Testis (tissue), 3 donors: ENCODE results near the gene FBF1. TPM values are rescaled to one million over a fixed set of nuclear protein-coding genes. Genes with fewer than 3 reads are reported as not detected.
A peak's percentile ranks its signal among the peaks of the same experiment; 100 is the strongest.

Experiments used
- DNase-seq: peaks from one replicate; pipeline ENCODE4 v3.0.0-alpha.2; 2019
- H3K27ac ChIP-seq, 2 donors: fragments of 200-600 bp; sonication (generic); one replicate each; pipeline ENCODE4 v1.5.1; 2019
- H3K27me3 ChIP-seq: fragments of 200-600 bp; sonication (generic); one replicate; pipeline ENCODE4 v1.5.1; 2019
- H3K36me3 ChIP-seq: fragments of 200-600 bp; sonication (generic); one replicate; pipeline ENCODE4 v1.5.1; 2017; ENCODE audit warnings: low read depth; ENCODE audit errors: missing control alignments
- H3K4me1 ChIP-seq: fragments of 200-600 bp; sonication (generic); one replicate; pipeline ENCODE4 v1.5.1; 2019
- H3K4me3 ChIP-seq, 2 donors: fragments of 200-600 bp; sonication (generic); one replicate each; pipeline ENCODE4 v1.5.1; 2017 to 2019
- H3K9me3 ChIP-seq: fragments of 200-600 bp; sonication (generic); one replicate; pipeline ENCODE4 v1.5.1; 2017
- CTCF ChIP-seq, 3 experiments: fragments of 450-650 bp in 2 of 3; fragments of 200-600 bp in 1 of 3; sonication (generic) in 1 of 3; IDR thresholded peaks; one replicate each; pipeline ENCODE4 v1.5.1; 2016 to 2019; ENCODE audit warnings: antibody characterized with exemption in 3 of 3, mild to moderate bottlenecking in 2 of 3, moderate library complexity in 1 of 3
- POLR2A ChIP-seq: fragments of 450-650 bp; IDR thresholded peaks from one replicate; pipeline ENCODE4 v1.6.1; 2017; ENCODE audit warnings: antibody characterized with exemption, mild to moderate bottlenecking, moderate library complexity
- WGBS, 2 donors: methylation state at CpG; one replicate each; pipeline ENCODE4 v1.1.5; 2018; 5-methylcytosine and 5-hydroxymethylcytosine counted together
- intact Hi-C: fragments of 100-400 bp; cut with DNase I; formaldehyde crosslinking; loops from one replicate; pipeline ENCODE4 v1.15.1; 2023; ENCODE audit warnings: low total_unique reads
- polyA plus RNA-seq: library from polyadenylated mRNA; stranded (reverse); fragments of 350-450 nt; fragmentation: Illumina TruSeq; extraction: RNeasy Lipid Tissue Mini Kit (QIAGEN cat#74804); gene quantifications from one replicate; pipeline ENCODE4 v1.2.3, GENCODE V29; 2014; ENCODE audit warnings: low read depth, low replicate concordance; ENCODE audit not compliant: insufficient read depth
- total RNA-seq, 2 donors: library from RNA; depleted of rRNA; stranded (reverse); fragments of >200 nt; gene quantifications; one replicate each; pipeline ENCODE4 v1.2.3, GENCODE V29; 2016

FBF1 gene
- total and polyA plus RNA-seq, 3 donors from 2014 or later: 81.1 to 119 (median 85.4) TPM

GRCh38 chr17:75876938-75877751 is 63.7 kb downstream of the FBF1 start:
- intact Hi-C loops: no loop called here
- peak; percentile 94 for DNase-seq

DNA sequence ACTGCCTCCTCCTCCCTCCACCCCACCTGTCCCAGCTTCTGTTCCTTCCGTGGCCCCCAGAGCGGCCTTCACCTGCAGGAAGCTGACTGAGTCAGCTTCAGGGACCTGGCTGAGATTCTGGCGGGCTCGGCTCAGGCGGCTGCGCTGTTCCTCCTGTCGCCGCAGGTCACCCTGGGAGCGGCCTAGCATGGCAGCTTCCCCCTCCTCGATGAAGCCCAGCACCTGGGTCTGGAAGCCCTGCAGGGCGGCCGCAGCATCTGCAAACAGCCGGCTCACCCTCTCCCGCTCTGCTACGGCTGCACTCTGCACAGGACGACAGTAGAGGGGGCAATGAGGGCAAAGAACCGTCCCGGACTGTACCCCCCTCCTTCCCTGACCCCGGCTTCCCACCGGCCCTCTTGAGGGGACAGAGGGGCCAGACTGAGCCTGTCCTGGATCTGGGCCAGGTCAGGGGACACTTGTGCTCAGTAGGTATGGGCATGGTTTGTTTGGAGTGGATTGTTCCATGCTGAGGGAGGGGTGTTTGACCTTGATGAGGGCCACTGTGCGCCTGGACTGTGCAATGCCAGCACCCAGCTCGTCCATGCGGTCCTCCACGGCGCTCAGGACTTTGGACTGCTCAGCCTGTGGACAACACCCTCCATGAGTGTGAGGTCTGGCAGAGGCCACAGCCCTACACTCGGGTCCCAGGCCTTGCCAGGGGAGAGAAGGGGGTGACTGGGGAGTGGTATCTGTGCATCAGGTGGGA is 64.5 kb downstream of the FBF1 start:
- peaks cover 56% of the 10 kb centered on the region for H3K4me1 ChIP-seq
- intact Hi-C loops: no loop called here

More at GRCh38 chr17:75876938-75877751, 63.7 kb downstream of the FBF1 start:
- Histone ChIP-seq H3K9me3 (no peaks in the 10 kb centered on the region), H3K36me3 (no peaks in the 10 kb centered on the region), H3K4me3 (peak overlapping the region; percentile 62 to 76), H3K27me3 (no peaks in the 10 kb centered on the region), H3K27ac (peak overlapping the region; percentile 90 to 91), H3K4me1 (peaks cover 53% of the 10 kb centered on the region)
- 0 to 4% methylated on average over 19 to 41 of the region's 41 CpGs for WGBS, 2 donors
- TF ChIP-seq CTCF (IDR thresholded peaks at IDR 0.05) (peak in 1 of 3 experiments; percentile 2), POLR2A (no peak)

GRCh38 chr17:75875940-75876189 is 65.0 kb downstream of the FBF1 start:
- intact Hi-C loops: no loop called here
- peak overlapping the region; percentile 90 to 91 for H3K27ac ChIP-seq
- WGBS, 2 donors: 66% methylated on average over 5 of the region's 5 CpGs; no CpG with 5 or more reads in 1 of the 2 donors
- no peaks in the 10 kb centered on the region for H3K36me3 ChIP-seq
- no peaks in the 10 kb centered on the region for H3K9me3 ChIP-seq
- H3K4me1 ChIP-seq: peaks cover 58% of the 10 kb centered on the region
- peak; percentile 63 for DNase-seq
- no peaks in the 10 kb centered on the region for H3K27me3 ChIP-seq
- no peak for TF ChIP-seq CTCF (IDR thresholded peaks at IDR 0.05)
- no peak for TF ChIP-seq POLR2A
- no peak overlapping the region for H3K4me3 ChIP-seq

More for the DNA sequence above, 64.5 kb downstream of the FBF1 start:
- TF ChIP-seq CTCF (IDR thresholded peaks at IDR 0.05) (no peak), POLR2A (no peak)
- WGBS, 2 donors: 0 to 36% methylated on average over 1 to 25 of the region's 26 CpGs
- no peak for DNase-seq
- H3K36me3 ChIP-seq: no peaks in the 10 kb centered on the region
- H3K27me3 ChIP-seq: no peaks in the 10 kb centered on the region
- peak overlapping the region in 1 of 2 donors; percentile 76 for H3K4me3 ChIP-seq
- H3K9me3 ChIP-seq: no peaks in the 10 kb centered on the region
- H3K27ac ChIP-seq: peak overlapping the region; percentile 90 to 91

DNA sequence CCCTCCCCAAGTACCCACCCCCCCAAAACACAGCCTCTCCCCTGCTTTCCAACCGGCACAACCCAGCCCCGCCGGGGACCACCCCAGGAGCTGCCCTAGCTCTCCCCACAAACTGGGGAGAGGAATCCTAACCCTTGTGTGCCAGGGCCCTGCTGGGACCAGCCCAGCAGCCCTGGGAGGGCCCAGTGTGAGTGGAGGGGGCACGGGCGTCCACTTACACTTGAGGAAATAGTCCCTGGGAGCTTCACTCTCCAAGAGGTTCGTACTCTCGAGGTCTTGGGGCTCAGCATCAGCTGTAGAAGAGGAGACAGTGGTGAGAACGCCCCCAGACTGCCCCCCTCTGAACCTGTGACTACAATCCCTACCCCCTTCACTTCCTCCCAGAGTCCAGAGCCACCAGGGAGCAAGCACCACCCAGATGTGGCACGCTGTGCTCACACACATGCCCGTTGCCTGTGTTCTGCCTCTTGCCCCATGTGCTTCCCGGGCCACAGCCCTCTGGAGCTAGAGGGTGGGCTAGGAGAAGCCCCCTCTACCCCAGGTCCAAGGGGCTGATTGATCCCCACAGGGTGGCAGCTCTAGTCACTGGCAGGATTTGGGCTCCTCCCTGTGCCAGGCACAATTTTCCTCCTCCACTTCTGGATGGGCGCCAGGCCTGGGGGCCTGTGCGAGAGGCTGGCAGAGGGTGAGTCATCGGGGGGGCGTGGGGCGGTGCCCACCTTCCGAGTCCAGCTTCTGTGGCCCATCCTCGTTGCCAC is 65.5 kb downstream of the FBF1 start:
- Histone ChIP-seq H3K27ac (peak overlapping the region; percentile 90 to 91), H3K27me3 (no peaks in the 10 kb centered on the region), H3K36me3 (no peaks in the 10 kb centered on the region), H3K4me3 (no peak overlapping the region), H3K4me1 (peaks cover 62% of the 10 kb centered on the region), H3K9me3 (no peaks in the 10 kb centered on the region)
- TF ChIP-seq POLR2A: no peak
- no peak for TF ChIP-seq CTCF (IDR thresholded peaks at IDR 0.05)
- intact Hi-C loops: no loop called here
- WGBS, 2 donors: 73% methylated on average over 9 to 18 of the region's 18 CpGs
- DNase-seq: peak; percentile 64
